ENCODE data around the gene ANKRD6. TPM values are rescaled to one million over a fixed set of nuclear protein-coding genes. Genes with fewer than 3 reads are reported as not detected.

ANKRD6 gene
- total and polyA plus RNA-seq, 8 donors, result 14.1 to 50.7 (median 37.2) TPM

DNA sequence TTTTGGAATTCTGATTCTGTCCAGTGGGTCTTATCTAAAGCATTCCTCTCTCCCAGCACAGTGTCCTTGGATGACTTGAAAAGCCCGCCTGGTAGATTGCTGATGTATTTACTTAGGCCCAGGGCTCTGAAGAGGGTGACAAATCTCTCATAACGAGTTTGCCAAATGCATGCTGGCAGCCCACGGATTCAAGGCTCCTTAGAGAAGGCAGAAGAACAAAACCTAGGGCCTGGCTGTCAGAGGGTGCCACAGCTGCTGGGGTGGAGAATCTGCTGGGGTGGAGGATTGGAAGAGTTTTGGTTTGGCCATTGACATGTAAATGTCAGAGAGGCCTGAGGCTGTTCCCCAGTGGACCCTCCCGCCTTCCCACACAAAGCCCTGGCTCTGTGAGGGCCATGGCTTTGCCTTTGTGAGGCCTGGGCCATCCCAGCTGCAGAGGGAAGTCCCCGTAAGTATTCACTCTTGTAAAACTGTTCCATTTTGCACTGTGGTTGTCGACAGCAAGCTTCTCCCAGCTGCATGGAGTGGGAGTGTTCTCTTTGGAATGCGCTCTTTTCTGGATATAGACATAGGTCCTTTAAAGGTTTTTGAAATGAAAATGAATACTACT lies 50.3 kb downstream of the ANKRD6 start:
- Histone ChIP-seq H3K36me3 (no peaks in the 10 kb centered on the region), H3K27me3 (no peaks in the 10 kb centered on the region), H3K4me1 (peaks cover 0 to 12% of the 10 kb centered on the region in 2 donors), H3K4me3 (no peak overlapping the region), H3K27ac (no peak overlapping the region), H3K9me3 (no peaks in the 10 kb centered on the region)
- peak in 1 of 4 donors; percentile 36 for DNase-seq
- TF ChIP-seq, protein P1, sequence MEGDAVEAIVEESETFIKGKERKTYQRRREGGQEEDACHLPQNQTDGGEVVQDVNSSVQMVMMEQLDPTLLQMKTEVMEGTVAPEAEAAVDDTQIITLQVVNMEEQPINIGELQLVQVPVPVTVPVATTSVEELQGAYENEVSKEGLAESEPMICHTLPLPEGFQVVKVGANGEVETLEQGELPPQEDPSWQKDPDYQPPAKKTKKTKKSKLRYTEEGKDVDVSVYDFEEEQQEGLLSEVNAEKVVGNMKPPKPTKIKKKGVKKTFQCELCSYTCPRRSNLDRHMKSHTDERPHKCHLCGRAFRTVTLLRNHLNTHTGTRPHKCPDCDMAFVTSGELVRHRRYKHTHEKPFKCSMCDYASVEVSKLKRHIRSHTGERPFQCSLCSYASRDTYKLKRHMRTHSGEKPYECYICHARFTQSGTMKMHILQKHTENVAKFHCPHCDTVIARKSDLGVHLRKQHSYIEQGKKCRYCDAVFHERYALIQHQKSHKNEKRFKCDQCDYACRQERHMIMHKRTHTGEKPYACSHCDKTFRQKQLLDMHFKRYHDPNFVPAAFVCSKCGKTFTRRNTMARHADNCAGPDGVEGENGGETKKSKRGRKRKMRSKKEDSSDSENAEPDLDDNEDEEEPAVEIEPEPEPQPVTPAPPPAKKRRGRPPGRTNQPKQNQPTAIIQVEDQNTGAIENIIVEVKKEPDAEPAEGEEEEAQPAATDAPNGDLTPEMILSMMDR (IDR thresholded peaks at IDR 0.05), result no peak
- intact Hi-C loops (cut with DNase I), result no loop called here
- ATAC-seq, result peak; percentile 87

DNA sequence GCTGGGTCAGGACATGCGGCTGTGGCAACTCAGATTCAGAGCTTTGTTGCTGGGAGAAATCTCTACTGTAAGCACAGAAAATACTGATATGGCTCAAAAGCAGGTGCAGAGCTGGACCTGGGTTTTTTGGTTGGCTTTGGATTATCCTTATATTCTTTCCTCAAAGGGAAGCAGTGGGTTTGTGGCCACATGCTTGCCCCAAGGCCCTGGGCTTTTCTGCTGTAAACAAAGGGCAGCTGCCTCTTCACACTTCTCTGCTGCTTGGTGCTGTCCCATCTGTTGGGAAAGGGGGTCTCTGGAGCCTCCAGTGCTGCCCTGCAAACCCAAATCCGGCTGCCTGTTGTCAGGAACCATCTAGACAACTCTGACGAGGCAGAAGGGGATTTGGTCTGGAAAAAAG lies 52.4 kb downstream of the ANKRD6 start:
- Histone ChIP-seq H3K9me3 (no peaks in the 10 kb centered on the region), H3K36me3 (no peaks in the 10 kb centered on the region), H3K27ac (no peak overlapping the region), H3K4me1 (peaks cover 0 to 12% of the 10 kb centered on the region in 2 donors), H3K4me3 (no peak overlapping the region), H3K27me3 (no peaks in the 10 kb centered on the region)
- ATAC-seq (no peak), DNase-seq (no peak)
- intact Hi-C loops (cut with DNase I), result no loop called here
- TF ChIP-seq, protein P1 (IDR thresholded peaks at IDR 0.05), result no peak

DNA sequence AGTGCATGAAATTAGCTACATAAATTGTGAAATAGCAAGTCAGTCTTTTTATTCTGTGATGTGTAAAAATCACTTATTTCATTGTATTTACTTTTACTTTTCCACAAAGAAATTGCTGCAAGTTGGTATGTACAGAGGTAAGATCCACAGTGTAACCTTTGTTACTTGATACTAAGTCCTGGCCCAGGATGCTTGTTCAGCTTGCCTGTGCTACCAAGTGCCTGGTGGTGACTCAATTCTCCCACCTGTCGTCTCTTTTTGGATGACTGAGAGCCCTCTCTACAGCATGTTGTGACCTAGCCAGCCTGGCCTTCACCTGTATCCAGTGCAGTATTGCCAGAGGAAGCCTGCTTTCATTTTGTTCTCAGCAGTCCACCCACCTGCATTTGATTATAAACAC lies 54.9 kb downstream of the ANKRD6 start:
- ATAC-seq (no peak), DNase-seq (no peak)
- intact Hi-C loops (cut with DNase I), result no loop called here
- no peak overlapping the region for H3K27ac ChIP-seq
- no peak overlapping the region for H3K4me3 ChIP-seq
- H3K36me3 ChIP-seq, result no peaks in the 10 kb centered on the region
- H3K9me3 ChIP-seq, result no peaks in the 10 kb centered on the region
- H3K27me3 ChIP-seq, result no peaks in the 10 kb centered on the region
- H3K4me1 ChIP-seq, result peaks cover 0 to 7% of the 10 kb centered on the region in 2 donors
- TF ChIP-seq, protein P1 (IDR thresholded peaks at IDR 0.05), result no peak

DNA sequence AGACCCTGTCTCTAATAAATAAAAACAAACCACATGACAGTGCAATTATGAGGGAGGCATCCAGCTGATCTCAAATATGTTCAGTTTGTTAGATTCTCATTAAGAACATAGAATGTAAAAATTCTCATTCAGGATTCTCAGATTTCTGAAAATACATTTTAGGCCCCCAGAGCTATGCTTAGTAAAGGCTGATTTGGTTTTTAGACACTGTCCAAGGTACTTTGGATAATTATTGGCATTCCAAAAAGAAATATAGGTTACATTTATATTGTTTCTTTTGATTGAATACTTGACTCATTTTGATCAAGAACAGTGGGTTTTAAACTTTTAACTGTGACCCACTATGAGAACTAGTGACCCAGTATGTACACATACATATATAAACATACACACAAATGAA lies 55.5 kb downstream of the ANKRD6 start:
- H3K4me1 ChIP-seq, result peaks cover 0 to 1% of the 10 kb centered on the region in 2 donors
- DNase-seq (no peak), ATAC-seq (no peak)
- TF ChIP-seq, protein P1 (IDR thresholded peaks at IDR 0.05), result no peak
- no peak overlapping the region for H3K4me3 ChIP-seq
- no peak overlapping the region for H3K27ac ChIP-seq
- H3K36me3 ChIP-seq, result no peaks in the 10 kb centered on the region
- no peaks in the 10 kb centered on the region for H3K27me3 ChIP-seq
- H3K9me3 ChIP-seq, result no peaks in the 10 kb centered on the region
- intact Hi-C loops (cut with DNase I), result no loop called here

GRCh38 chr6:89489078-89489477 lies 56.1 kb downstream of the ANKRD6 start:
- intact Hi-C loops (cut with DNase I), result no loop called here
- no peak for ATAC-seq

More at GRCh38 chr6:89489078-89489477, 56.1 kb downstream of the ANKRD6 start:
- no peaks in the 10 kb centered on the region for H3K36me3 ChIP-seq
- H3K9me3 ChIP-seq, result no peaks in the 10 kb centered on the region
- H3K4me1 ChIP-seq, result no peaks in the 10 kb centered on the region
- no peak overlapping the region for H3K27ac ChIP-seq
- no peaks in the 10 kb centered on the region for H3K27me3 ChIP-seq
- H3K4me3 ChIP-seq, result no peak overlapping the region
- TF ChIP-seq, protein P1 (IDR thresholded peaks at IDR 0.05), result no peak
- no peak for DNase-seq
